OCI-LY3 (cell line): ENCODE data around the gene STARD9.

Source experiments
- H2AFZ ChIP-seq: fragments of 200-600, 300-600 bp; shearing (Covaris generic); 2 replicates; pipeline ENCODE4 v1.6.0; 2014; ENCODE audit warnings: antibody characterized with exemption, low read depth, low read length
- H3K27ac ChIP-seq: fragments of 200-600, 300-600 bp; sonication (generic); 2 replicates; pipeline ENCODE4 v1.5.1; 2014; ENCODE audit warnings: mild to moderate bottlenecking, low read length, moderate library complexity, mixed read lengths
- H3K27me3 ChIP-seq: fragments of 200-600, 300-600 bp; sonication (generic); 2 replicates; pipeline ENCODE4 v1.6.1; 2014; ENCODE audit warnings: low read depth, low read length, mixed read lengths
- H3K36me3 ChIP-seq: fragments of 200-600, 300-600 bp; sonication (generic); replicated peaks from 2 replicates; pipeline ENCODE3; 2014; ENCODE audit warnings: low read depth, low read length, mixed read lengths
- H3K4me1 ChIP-seq: fragments of 300-600, 200-600 bp; sonication (generic); 2 replicates; pipeline ENCODE4 v1.6.1; 2014; ENCODE audit warnings: low read length, mixed read lengths
- H3K4me2 ChIP-seq: fragments of 200-600, 300-600 bp; sonication (generic); 2 replicates; pipeline ENCODE4 v1.6.1; 2014; ENCODE audit warnings: low read length, mixed read lengths
- H3K4me3 ChIP-seq: fragments of 300-600, 200-600 bp; sonication (generic); 2 replicates; pipeline ENCODE4 v1.5.1; 2014; ENCODE audit warnings: antibody characterized with exemption, mild to moderate bottlenecking, low read length, moderate library complexity
- H3K79me2 ChIP-seq: fragments of 300-600, 200-600 bp; shearing (Covaris generic); 2 replicates; pipeline ENCODE4 v1.6.1; 2014; ENCODE audit warnings: mild to moderate bottlenecking, low read length, mixed read lengths
- H3K9ac ChIP-seq: fragments of 300-600, 200-600 bp; shearing (Covaris generic); 2 replicates; pipeline ENCODE4 v1.6.0; 2014; ENCODE audit warnings: mild to moderate bottlenecking, low read length, moderate library complexity
- H3K9me3 ChIP-seq: fragments of 200-600, 300-600 bp; shearing (Covaris generic); 2 replicates; pipeline ENCODE4 v1.6.1; 2014; ENCODE audit warnings: low read length, mixed read lengths; ENCODE audit not compliant: insufficient read depth
- H4K20me1 ChIP-seq: fragments of 200-600, 300-600 bp; sonication (generic); 2 replicates; pipeline ENCODE4 v1.6.1; 2016; ENCODE audit warnings: low read length, mixed read lengths; ENCODE audit not compliant: insufficient read depth
- EZH2phosphoT487 ChIP-seq: fragments of 200-600 bp; shearing (Covaris generic); IDR thresholded peaks from 2 replicates; pipeline ENCODE4 v1.6.1; 2018; ENCODE audit warnings: antibody characterized with exemption, mixed run types, low read depth
- TF ChIP-seq, protein P1 (sequence below): fragments of 200-600, 300-600 bp; sonication (generic); IDR thresholded peaks from 2 replicates; pipeline ENCODE4 v1.5.1; 2014; ENCODE audit warnings: antibody characterized with exemption, low read length, low read depth

Gene STARD9

DNA sequence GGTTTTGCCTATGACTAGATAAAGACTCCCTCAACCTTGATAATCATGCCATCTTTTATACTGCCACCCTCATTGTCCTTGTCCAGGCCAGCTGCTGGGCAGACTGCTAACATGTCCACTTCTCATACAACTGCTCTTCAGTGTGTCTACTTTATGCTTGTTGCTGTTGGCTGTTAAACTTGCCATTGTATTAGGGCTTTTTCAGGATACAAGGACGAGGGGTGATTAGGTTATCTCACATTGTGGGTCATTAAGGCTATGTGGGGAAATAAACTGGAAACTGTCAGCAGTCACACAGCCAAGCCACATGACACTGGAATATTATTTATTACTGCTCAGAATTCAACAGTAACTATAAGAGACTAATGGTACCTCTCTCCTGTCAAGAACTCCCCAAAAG is 36.1 kb downstream of the STARD9 start:
- H3K9me3 ChIP-seq = no peaks in the 10 kb centered on the region
- TF ChIP-seq EZH2phosphoT487 = no peak
- TF ChIP-seq, protein P1, sequence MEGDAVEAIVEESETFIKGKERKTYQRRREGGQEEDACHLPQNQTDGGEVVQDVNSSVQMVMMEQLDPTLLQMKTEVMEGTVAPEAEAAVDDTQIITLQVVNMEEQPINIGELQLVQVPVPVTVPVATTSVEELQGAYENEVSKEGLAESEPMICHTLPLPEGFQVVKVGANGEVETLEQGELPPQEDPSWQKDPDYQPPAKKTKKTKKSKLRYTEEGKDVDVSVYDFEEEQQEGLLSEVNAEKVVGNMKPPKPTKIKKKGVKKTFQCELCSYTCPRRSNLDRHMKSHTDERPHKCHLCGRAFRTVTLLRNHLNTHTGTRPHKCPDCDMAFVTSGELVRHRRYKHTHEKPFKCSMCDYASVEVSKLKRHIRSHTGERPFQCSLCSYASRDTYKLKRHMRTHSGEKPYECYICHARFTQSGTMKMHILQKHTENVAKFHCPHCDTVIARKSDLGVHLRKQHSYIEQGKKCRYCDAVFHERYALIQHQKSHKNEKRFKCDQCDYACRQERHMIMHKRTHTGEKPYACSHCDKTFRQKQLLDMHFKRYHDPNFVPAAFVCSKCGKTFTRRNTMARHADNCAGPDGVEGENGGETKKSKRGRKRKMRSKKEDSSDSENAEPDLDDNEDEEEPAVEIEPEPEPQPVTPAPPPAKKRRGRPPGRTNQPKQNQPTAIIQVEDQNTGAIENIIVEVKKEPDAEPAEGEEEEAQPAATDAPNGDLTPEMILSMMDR = no peak
- H2AFZ ChIP-seq = no peak overlapping the region
- no peak overlapping the region for H3K9ac ChIP-seq
- H3K4me1 ChIP-seq = no peaks in the 10 kb centered on the region
- no peak overlapping the region for H3K27ac ChIP-seq
- H3K4me2 ChIP-seq = no peak overlapping the region
- H3K36me3 ChIP-seq = no peaks in the 10 kb centered on the region
- no peaks in the 10 kb centered on the region for H4K20me1 ChIP-seq
- no peaks in the 10 kb centered on the region for H3K27me3 ChIP-seq
- H3K79me2 ChIP-seq = no peaks in the 10 kb centered on the region
- H3K4me3 ChIP-seq = no peak overlapping the region

DNA sequence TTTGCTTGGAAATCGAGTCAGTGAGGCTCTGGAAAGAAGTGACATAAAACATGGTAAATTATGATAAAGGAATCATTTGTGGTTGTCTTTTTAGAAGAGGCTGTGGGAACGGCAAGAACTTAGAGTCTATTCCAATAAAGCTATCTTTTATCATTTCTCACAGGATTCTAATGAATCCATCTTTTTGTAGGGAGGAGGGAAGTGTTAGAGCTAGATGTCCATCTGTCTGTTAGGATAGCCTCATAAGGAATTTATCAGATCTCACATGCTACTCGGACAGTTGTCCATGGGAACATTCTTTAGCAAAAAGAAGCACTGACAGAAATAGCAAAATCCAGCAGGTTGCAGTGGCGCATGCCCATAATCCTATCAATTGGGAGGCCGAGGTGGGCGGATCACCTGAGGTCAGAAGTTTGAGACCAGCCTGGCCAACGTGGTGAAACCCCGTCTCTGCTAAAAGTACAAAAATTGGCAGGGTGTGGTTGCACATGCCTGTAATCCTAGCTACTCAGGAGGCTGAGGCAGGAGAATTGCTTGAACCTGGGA is 37.0 kb downstream of the STARD9 start:
- no peaks in the 10 kb centered on the region for H4K20me1 ChIP-seq
- no peaks in the 10 kb centered on the region for H3K79me2 ChIP-seq
- no peaks in the 10 kb centered on the region for H3K27me3 ChIP-seq
- H3K9me3 ChIP-seq = no peaks in the 10 kb centered on the region
- H3K27ac ChIP-seq = no peak overlapping the region
- H3K4me1 ChIP-seq = no peaks in the 10 kb centered on the region
- no peak overlapping the region for H3K4me3 ChIP-seq
- no peak overlapping the region for H3K9ac ChIP-seq
- TF ChIP-seq, protein P1 = no peak
- TF ChIP-seq EZH2phosphoT487 = no peak
- no peak overlapping the region for H2AFZ ChIP-seq
- H3K4me2 ChIP-seq = no peak overlapping the region
- no peaks in the 10 kb centered on the region for H3K36me3 ChIP-seq

DNA sequence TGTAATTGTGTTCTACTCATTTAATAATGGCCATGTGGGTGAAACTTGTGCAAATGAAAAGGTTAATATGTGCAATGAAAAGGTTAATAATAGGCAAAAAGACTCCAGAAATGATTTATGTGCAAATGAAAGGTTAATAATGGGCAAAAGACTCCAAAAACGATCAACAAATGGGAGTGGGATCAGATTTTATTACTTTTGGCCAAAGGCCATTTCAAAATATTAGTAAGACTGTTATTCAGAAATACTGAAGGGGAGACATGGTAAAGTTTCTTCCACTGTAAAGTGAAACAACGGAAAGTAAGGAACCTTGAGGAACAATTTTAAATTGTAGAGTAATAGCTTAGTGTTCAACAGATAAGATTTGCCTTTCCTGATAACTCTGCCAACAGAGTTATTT is 40.7 kb downstream of the STARD9 start:
- no peak for TF ChIP-seq EZH2phosphoT487
- TF ChIP-seq, protein P1 = no peak
- Histone ChIP-seq H3K27me3 (no peaks in the 10 kb centered on the region), H3K9ac (no peak overlapping the region), H3K4me2 (no peak overlapping the region), H3K9me3 (no peaks in the 10 kb centered on the region), H4K20me1 (no peaks in the 10 kb centered on the region), H3K4me1 (no peaks in the 10 kb centered on the region), H3K4me3 (no peak overlapping the region), H3K36me3 (no peaks in the 10 kb centered on the region), H3K27ac (no peak overlapping the region), H2AFZ (no peak overlapping the region), H3K79me2 (no peaks in the 10 kb centered on the region)

DNA sequence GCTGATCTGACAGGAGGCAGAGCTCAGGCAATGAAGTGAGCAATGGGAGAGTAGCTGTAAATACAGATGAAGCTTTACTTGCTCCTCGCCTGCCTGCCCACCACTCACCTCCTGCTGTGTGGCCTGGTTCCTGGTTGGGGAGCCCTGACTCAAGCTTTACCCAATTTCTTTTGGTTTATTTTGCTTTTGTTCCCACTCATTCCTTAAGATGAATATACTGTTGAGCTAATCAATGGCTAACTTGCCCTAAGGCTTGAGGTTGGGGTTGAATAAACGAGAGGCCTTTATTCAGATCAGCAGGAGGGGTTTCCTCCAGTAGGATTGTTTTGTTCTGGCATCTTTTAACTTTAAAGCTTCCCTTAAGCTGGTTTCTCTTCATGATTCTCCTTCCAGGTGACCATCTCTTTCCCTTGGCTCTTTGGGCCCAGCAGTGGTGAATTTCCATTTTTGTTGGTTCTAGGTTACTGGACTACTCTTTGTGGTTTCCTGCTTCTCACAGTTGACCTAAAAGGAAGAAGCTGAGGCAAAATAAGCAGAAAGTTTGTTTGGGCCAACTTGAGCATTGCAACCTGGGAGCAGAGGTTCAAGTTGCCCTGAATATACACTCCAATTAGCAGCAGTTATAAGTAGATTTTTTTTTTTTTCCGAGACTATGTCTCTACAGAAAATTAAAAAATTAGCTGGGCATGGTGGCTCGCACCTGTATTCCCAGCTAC is 44.4 kb downstream of the STARD9 start:
- Histone ChIP-seq H3K4me3 (no peak overlapping the region), H3K27ac (no peak overlapping the region), H3K9ac (no peak overlapping the region)

More for the DNA sequence above, 44.4 kb downstream of the STARD9 start:
- Histone ChIP-seq H3K9me3 (no peaks in the 10 kb centered on the region), H3K4me2 (no peak overlapping the region), H4K20me1 (no peaks in the 10 kb centered on the region), H3K4me1 (no peaks in the 10 kb centered on the region), H3K36me3 (no peaks in the 10 kb centered on the region), H3K79me2 (no peaks in the 10 kb centered on the region), H3K27me3 (no peaks in the 10 kb centered on the region), H2AFZ (no peak overlapping the region)
- no peak for TF ChIP-seq EZH2phosphoT487
